ENCODE data around the gene SLCO6A1. TPM values are rescaled to one million over a fixed set of nuclear protein-coding genes. Genes with fewer than 3 reads are reported as not detected.

SLCO6A1 gene, protein sequence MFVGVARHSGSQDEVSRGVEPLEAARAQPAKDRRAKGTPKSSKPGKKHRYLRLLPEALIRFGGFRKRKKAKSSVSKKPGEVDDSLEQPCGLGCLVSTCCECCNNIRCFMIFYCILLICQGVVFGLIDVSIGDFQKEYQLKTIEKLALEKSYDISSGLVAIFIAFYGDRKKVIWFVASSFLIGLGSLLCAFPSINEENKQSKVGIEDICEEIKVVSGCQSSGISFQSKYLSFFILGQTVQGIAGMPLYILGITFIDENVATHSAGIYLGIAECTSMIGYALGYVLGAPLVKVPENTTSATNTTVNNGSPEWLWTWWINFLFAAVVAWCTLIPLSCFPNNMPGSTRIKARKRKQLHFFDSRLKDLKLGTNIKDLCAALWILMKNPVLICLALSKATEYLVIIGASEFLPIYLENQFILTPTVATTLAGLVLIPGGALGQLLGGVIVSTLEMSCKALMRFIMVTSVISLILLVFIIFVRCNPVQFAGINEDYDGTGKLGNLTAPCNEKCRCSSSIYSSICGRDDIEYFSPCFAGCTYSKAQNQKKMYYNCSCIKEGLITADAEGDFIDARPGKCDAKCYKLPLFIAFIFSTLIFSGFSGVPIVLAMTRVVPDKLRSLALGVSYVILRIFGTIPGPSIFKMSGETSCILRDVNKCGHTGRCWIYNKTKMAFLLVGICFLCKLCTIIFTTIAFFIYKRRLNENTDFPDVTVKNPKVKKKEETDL
- 0.31 TPM for total RNA-seq

DNA sequence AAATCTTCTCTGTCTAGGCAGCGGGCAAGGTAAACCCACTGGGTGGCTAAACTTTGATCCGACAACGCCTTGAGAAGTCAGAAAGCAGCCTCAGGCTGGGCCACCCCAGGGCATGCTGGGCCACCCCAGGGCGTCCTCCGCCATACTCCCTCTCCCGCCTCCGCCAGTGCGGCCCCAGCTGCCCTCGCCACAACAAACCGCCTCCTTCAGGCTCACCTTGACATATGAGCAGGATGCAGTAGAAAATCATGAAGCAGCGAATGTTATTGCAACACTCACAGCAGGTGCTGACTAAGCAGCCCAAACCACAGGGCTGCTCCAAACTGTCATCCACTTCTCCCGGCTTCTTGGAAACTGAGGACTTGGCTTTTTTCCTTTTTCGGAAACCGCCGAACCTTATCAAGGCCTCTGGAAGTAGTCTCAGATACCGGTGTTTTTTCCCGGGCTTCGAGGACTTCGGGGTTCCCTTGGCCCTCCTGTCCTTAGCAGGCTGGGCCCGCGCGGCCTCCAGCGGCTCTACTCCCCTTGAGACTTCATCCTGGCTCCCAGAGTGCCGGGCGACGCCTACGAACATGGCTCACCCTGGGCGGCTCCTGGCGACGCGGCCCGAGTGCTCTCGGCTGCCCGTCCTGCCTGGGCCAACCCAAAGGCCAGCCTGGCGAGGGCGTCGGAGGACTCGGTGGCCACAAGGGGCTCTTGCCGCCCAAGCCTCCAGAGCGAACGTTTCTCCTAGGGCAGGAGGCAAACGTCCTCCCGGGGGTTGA lies at the start of gene SLCO6A1:
Gene SLCO6A1, minus strand, starts transcription at position 731 of the 764 bp plus-strand sequence. Its CDS starts 157 bp downstream, at position 574.

Other genes with a start within 250 kb of the SLCO6A1 start
- gene SLCO4C1, start 202.7 kb downstream of the SLCO6A1 start, total RNA-seq: 0.63 TPM

All from parietal lobe (tissue), 1 donor.